ENCODE results near the gene ELOA.
"Not testable (repeated sequence)": the region's sequence is repeated elsewhere in the genome, so short reads cannot be mapped to it uniquely, and the experiment has no call there.

DNA sequence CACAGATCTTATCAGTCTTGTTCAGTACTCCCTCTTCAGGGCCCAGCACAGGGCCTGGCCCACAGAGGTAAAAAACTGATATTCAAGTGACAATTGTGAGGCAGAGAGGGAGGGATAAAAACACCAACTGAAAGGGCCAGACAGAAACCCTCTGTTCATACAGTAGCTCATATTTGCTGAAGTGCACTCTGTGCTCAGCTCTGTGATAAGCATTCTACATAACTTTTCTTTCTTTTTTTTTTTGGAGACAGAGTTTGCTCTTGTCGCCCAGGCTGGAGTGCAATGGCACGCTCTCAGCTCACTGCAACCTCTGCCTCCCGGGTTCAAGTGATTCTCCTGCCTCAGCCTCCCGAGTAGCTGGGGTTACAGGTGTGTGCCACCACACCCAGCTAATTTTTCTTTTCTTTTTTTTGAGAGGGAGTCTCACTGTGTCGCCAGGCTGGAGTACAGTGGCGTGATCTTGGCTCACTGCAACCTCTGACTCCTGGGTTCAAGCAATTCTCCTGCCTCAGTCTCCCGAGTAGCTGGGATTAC is 59.6 kb downstream of the ELOA start:
- not testable (repeated sequence) for TF ChIP-seq POLR2A, POLR2AphosphoS5 (IDR thresholded peaks at IDR 0.05; ENCODE audit: low read depth, low read length)
